Measurements from ENCODE around the gene PAAF1.

- no peak for TF ChIP-seq CTCF (IDR thresholded peaks at IDR 0.05)
- no peak for TF ChIP-seq POLR2AphosphoS5 (IDR thresholded peaks at IDR 0.05)
- no peak for TF ChIP-seq POLR2A (IDR thresholded peaks at IDR 0.05)
- TF ChIP-seq EP300 (IDR thresholded peaks at IDR 0.05), result no peak
Observed at GRCh38 chr11:73957654-73958361, 81.0 kb downstream of the PAAF1 start.

Data from sigmoid colon (tissue), 4 donors.